H1 (cell line): ENCODE measurements around the gene ADAD2. TPM values are rescaled to one million over a fixed set of nuclear protein-coding genes. Genes with fewer than 3 reads are reported as not detected.

Experiments
- CTCF ChIA-PET: fragments of 300-600 bp; sonication (Branson Sonifier 250); formaldehyde crosslinking; loops from one replicate; lab custom pipeline; 2021; ENCODE audit not compliant: partially characterized antibody; lab: Charles Lee
- POLR2A ChIA-PET: fragments of 300-600 bp; sonication (Branson Sonifier 250); formaldehyde crosslinking; loops from one replicate; lab custom pipeline; 2021; ENCODE audit warnings: inconsistent platforms; ENCODE audit not compliant: partially characterized antibody; lab: Charles Lee
- DNase-seq, 2 experiments: peaks; one replicate each; pipeline versions ENCODE4 v3.0.0 to v3.0.0-alpha.2; 2010 to 2022; ENCODE audit warnings: low spot score in 2 of 2, low read depth in 1 of 2, mixed read lengths in 1 of 2
- FAIRE-seq: peaks from 2 replicates; lab custom pipeline; 2011; peaks lifted over from hg19 to GRCh38; lab: Jason Lieb, UNC
- H2AFZ ChIP-seq: 2 replicates; pipeline ENCODE4 v1.8.1; 2012; ENCODE audit warnings: low read length, inconsistent platforms
- H2AK5ac ChIP-seq: 2 replicates; pipeline ENCODE4 v1.6.1; 2013; ENCODE audit warnings: low read depth, low read length
- H2BK120ac ChIP-seq: replicated peaks from 2 replicates; pipeline ENCODE3; 2013; ENCODE audit warnings: low read depth, low read length, inconsistent platforms
- H2BK12ac ChIP-seq: 2 replicates; pipeline ENCODE4 v1.6.1; 2013; ENCODE audit warnings: low read depth, low read length
- H2BK15ac ChIP-seq: 2 replicates; pipeline ENCODE4 v1.6.1; 2013; ENCODE audit warnings: low read length
- H2BK20ac ChIP-seq: 2 replicates; pipeline ENCODE4 v1.6.1; 2013; ENCODE audit warnings: low read length
- H2BK5ac ChIP-seq: 2 replicates; pipeline ENCODE4 v1.6.1; 2013; ENCODE audit warnings: low read depth, low read length
- H3K14ac ChIP-seq: 2 replicates; pipeline ENCODE4 v1.6.1; 2013; ENCODE audit warnings: inconsistent platforms; ENCODE audit not compliant: insufficient read length
- H3K18ac ChIP-seq: 2 replicates; pipeline ENCODE4 v1.6.1; 2013; ENCODE audit warnings: low read length; ENCODE audit errors: extremely low read depth
- H3K23ac ChIP-seq: 2 replicates; pipeline ENCODE4 v1.6.1; 2013; ENCODE audit warnings: inconsistent platforms; ENCODE audit not compliant: insufficient read length
- H3K23me2 ChIP-seq: 2 replicates; pipeline ENCODE4 v1.6.1; 2013; ENCODE audit warnings: low read depth, low read length
- H3K27ac ChIP-seq: 2 replicates; pipeline ENCODE4 v1.6.1; 2011; ENCODE audit warnings: low read depth, low read length, inconsistent platforms
- H3K27me3 ChIP-seq, 4 experiments: replicated peaks in 1 of 4; 1 replicate in 1 of 4; 2 replicates in 3 of 4; pipeline versions ENCODE4 v1.6.1 to v1.8.1; 2011 to 2013; ENCODE audit warnings: low read length in 3 of 4, mild to moderate bottlenecking in 3 of 4, inconsistent platforms in 2 of 4, mixed read lengths in 2 of 4, moderate library complexity in 1 of 4; ENCODE audit not compliant: control insufficient read depth in 3 of 4, insufficient read depth in 3 of 4; ENCODE audit errors: extremely low read depth in 1 of 4
- H3K36me3 ChIP-seq, 4 experiments: 2 replicates each; pipeline versions ENCODE4 v1.6.1 to v1.8.1; 2011 to 2013; ENCODE audit warnings: mild to moderate bottlenecking in 4 of 4, low read length in 3 of 4, moderate library complexity in 2 of 4, control low read depth in 1 of 4, inconsistent platforms in 1 of 4; ENCODE audit not compliant: insufficient read depth in 4 of 4, control insufficient read depth in 2 of 4
- H3K4ac ChIP-seq: replicated peaks from 2 replicates; pipeline ENCODE3; 2013; ENCODE audit warnings: low read length, low read depth, mixed read lengths, inconsistent platforms; ENCODE audit not compliant: insufficient read length
- H3K4me1 ChIP-seq, 4 experiments: replicated peaks in 1 of 4; 1 replicate in 1 of 4; 2 replicates in 3 of 4; pipeline versions ENCODE4 v1.6.1 to v1.8.1; 2011 to 2013; ENCODE audit warnings: low read length in 3 of 4, inconsistent platforms in 2 of 4, mixed read lengths in 1 of 4; ENCODE audit not compliant: insufficient read depth in 4 of 4, control insufficient read depth in 3 of 4
- H3K4me2 ChIP-seq, 2 experiments: 2 replicates each; pipeline versions ENCODE4 v1.6.1 to v1.8.1; 2011 to 2013; ENCODE audit warnings: low read depth in 2 of 2, low read length in 2 of 2, control low read depth in 1 of 2, inconsistent platforms in 1 of 2, mild to moderate bottlenecking in 1 of 2; ENCODE audit not compliant: insufficient read depth in 1 of 2
- H3K4me3 ChIP-seq, 4 experiments: fragments of 200-600, 300-600 bp in 1 of 4; sonication (generic), shearing (Covaris generic), sonication (Bioruptor Twin) in 1 of 4; 2 replicates each; pipeline versions ENCODE4 v1.5.1 to v1.8.1; 2011 to 2016; ENCODE audit warnings: low read length in 4 of 4, low read depth in 3 of 4, control low read depth in 2 of 4, inconsistent platforms in 2 of 4, mild to moderate bottlenecking in 2 of 4, mixed read lengths in 1 of 4, moderate library complexity in 1 of 4; ENCODE audit not compliant: insufficient read depth in 2 of 4; ENCODE audit errors: extremely low read depth in 1 of 4
- H3K56ac ChIP-seq: replicated peaks from 2 replicates; pipeline ENCODE3; 2013; ENCODE audit warnings: low read depth, mild to moderate bottlenecking, mixed read lengths, low read length, inconsistent platforms; ENCODE audit not compliant: insufficient read length
- H3K79me1 ChIP-seq: 2 replicates; pipeline ENCODE4 v1.6.1; 2013; ENCODE audit warnings: low read depth, low read length, control low read depth
- H3K79me2 ChIP-seq, 2 experiments: 2 replicates each; pipeline versions ENCODE4 v1.6.1 to v1.8.1; 2012 to 2013; ENCODE audit warnings: low read length in 2 of 2, mild to moderate bottlenecking in 2 of 2, inconsistent platforms in 1 of 2; ENCODE audit not compliant: insufficient read depth in 2 of 2, control insufficient read depth in 1 of 2
- H3K9ac ChIP-seq, 4 experiments: replicated peaks in 1 of 4; 1 replicate in 1 of 4; 2 replicates in 3 of 4; pipeline versions ENCODE4 v1.6.1 to v1.8.1; 2011 to 2013; ENCODE audit warnings: low read depth in 3 of 4, low read length in 3 of 4, control low read depth in 2 of 4, mild to moderate bottlenecking in 2 of 4, moderate library complexity in 2 of 4, inconsistent platforms in 1 of 4; ENCODE audit errors: extremely low read depth in 1 of 4
- H3K9me3 ChIP-seq, 2 experiments: 2 replicates each; pipeline versions ENCODE4 v1.6.1 to v1.8.1; 2012 to 2013; ENCODE audit warnings: mild to moderate bottlenecking in 2 of 2, moderate library complexity in 2 of 2, control low read depth in 1 of 2, inconsistent platforms in 1 of 2, low read depth in 1 of 2, low read length in 1 of 2, mixed read lengths in 1 of 2; ENCODE audit not compliant: insufficient read depth in 2 of 2
- H4K20me1 ChIP-seq, 2 experiments: replicated peaks in 1 of 2; 2 replicates each; pipeline versions ENCODE3 to v1.8.1; 2011 to 2013; ENCODE audit warnings: inconsistent platforms in 2 of 2, low read length in 2 of 2, mild to moderate bottlenecking in 1 of 2; ENCODE audit not compliant: insufficient read depth in 2 of 2, control insufficient read depth in 1 of 2
- H4K5ac ChIP-seq: 2 replicates; pipeline ENCODE4 v1.6.1; 2013; ENCODE audit warnings: low read length, low read depth, mixed read lengths, inconsistent platforms; ENCODE audit not compliant: insufficient read length
- H4K8ac ChIP-seq: 2 replicates; pipeline ENCODE4 v1.8.0; 2013; ENCODE audit warnings: mild to moderate bottlenecking, moderate library complexity, low read length, inconsistent platforms; ENCODE audit not compliant: insufficient read depth; ENCODE audit errors: extremely low read depth
- H4K91ac ChIP-seq: replicated peaks from 2 replicates; pipeline ENCODE3; 2013; ENCODE audit warnings: low read length, mixed read lengths, inconsistent platforms; ENCODE audit not compliant: insufficient read length
- ASH2L ChIP-seq: fragments of 200-600, 300-600 bp; sonication (generic); IDR thresholded peaks from one replicate; pipeline ENCODE4 v1.7.1; 2017; ENCODE audit warnings: low read length
- ATF3 ChIP-seq: IDR thresholded peaks from 2 replicates; pipeline ENCODE4 v1.6.1; 2011; ENCODE audit warnings: low read depth, mild to moderate bottlenecking, low read length; ENCODE audit not compliant: insufficient read depth
- FOSL1 ChIP-seq: IDR thresholded peaks from 2 replicates; pipeline ENCODE4 v1.6.1; 2011; ENCODE audit warnings: mild to moderate bottlenecking, low read depth, low read length, moderate library complexity; ENCODE audit not compliant: insufficient read depth
- HDAC6 ChIP-seq: IDR thresholded peaks from one replicate; pipeline ENCODE4 v1.7.1; 2012; ENCODE audit warnings: low read depth, mild to moderate bottlenecking, inconsistent platforms, low read length, moderate library complexity
- KDM4A ChIP-seq: IDR thresholded peaks from one replicate; pipeline ENCODE4 v1.7.1; 2012; ENCODE audit warnings: low read depth, mild to moderate bottlenecking, moderate library complexity, low read length, inconsistent platforms; ENCODE audit not compliant: severe bottlenecking
- KDM5A ChIP-seq: fragments of 200-600 bp; IDR thresholded peaks from 2 replicates; pipeline ENCODE4 v1.7.1; 2012; ENCODE audit warnings: mild to moderate bottlenecking, low read length, inconsistent platforms, mixed read lengths
- NANOG ChIP-seq: IDR thresholded peaks from 2 replicates; pipeline ENCODE4 v1.6.1; 2011; ENCODE audit warnings: low read length, low read depth, mild to moderate bottlenecking, inconsistent platforms; ENCODE audit not compliant: insufficient read depth, poor library complexity, severe bottlenecking
- PHF8 ChIP-seq: fragments of 200-600 bp; sonication (generic); conservative IDR thresholded peaks from 2 replicates; pipeline ENCODE4 v1.7.1; 2012; ENCODE audit warnings: low read depth, mild to moderate bottlenecking, inconsistent platforms, low read length, moderate library complexity
- POLR2AphosphoS5 ChIP-seq: IDR thresholded peaks from 2 replicates; pipeline ENCODE4 v1.6.1; 2011; ENCODE audit warnings: low read depth, low read length
- RNF2 ChIP-seq: fragments of 200-900, 300-1000 bp; sonication (generic); IDR thresholded peaks from 2 replicates; pipeline ENCODE4 v1.7.1; 2016; ENCODE audit warnings: borderline replicate concordance, low read depth, mild to moderate bottlenecking, antibody characterized with exemption, low read length; ENCODE audit not compliant: poor library complexity, severe bottlenecking; ENCODE audit errors: missing control alignments
- SIX5 ChIP-seq: IDR thresholded peaks from 2 replicates; pipeline ENCODE4 v1.6.1; 2011; ENCODE audit warnings: mild to moderate bottlenecking, low read depth, low read length
- TAF1 ChIP-seq: IDR thresholded peaks from 2 replicates; pipeline ENCODE4 v1.6.1; 2011; ENCODE audit warnings: mild to moderate bottlenecking, low read depth, low read length
- TCF12 ChIP-seq: IDR thresholded peaks from 2 replicates; pipeline ENCODE4 v1.6.1; 2011; ENCODE audit warnings: low read depth, mild to moderate bottlenecking, low read length
- whole genome bisulfite sequencing, 2 experiments: shearing (Covaris generic) in 1 of 2; methylation state at CpG; one replicate each; pipeline versions ENCODE4 v1.1.6 to v1.1.7; 2013 to 2015; ENCODE audit warnings: low lambda C conversion rate in 2 of 2, mixed read lengths in 2 of 2, inconsistent platforms in 1 of 2, low coverage in 1 of 2, missing lambda C conversion rate in 1 of 2; ENCODE audit not compliant: insufficient replicate concordance in 2 of 2, insufficient coverage in 1 of 2, insufficient read length in 1 of 2; ENCODE audit errors: extremely low coverage in 1 of 2, missing lambda C conversion rate in 1 of 2; 5-methylcytosine and 5-hydroxymethylcytosine counted together
- polyA plus RNA-seq, 7 experiments: library from polyadenylated mRNA; depleted of rRNA in 3 of 7; stranded (reverse) in 5 of 7; unstranded in 2 of 7; fragments of >200 nt in 5 of 7; fragments of 200-250 nt in 2 of 7; gene quantifications; 1 replicate in 5 of 7; 2 replicates in 1 of 7; 4 replicates in 1 of 7; pipeline versions ENCODE4 v1.2.1 to v1.2.3, GENCODE V29; 2011 to 2013; ENCODE audit warnings: missing spikeins in 2 of 7, mixed read lengths in 2 of 7
- total RNA-seq: library from RNA; stranded (reverse); fragmentation: NEBNext Ultra II Directional; extraction: Animal tissue kit (Norgen Biotek cat#: 25700); gene quantifications from 2 replicates; pipeline ENCODE4 v1.2.1, GENCODE V29; 2021

ADAD2 gene
- total and polyA plus RNA-seq, 2 of the 8 experiments (the other 6 are each of a cell fraction or from before 2014, with no cell fraction given) = 1.2 to 1.3 TPM

GRCh38 chr16:84233748-84234147 is 42.8 kb downstream of the ADAD2 start:
- H4K8ac ChIP-seq = no peak overlapping the region
- H2BK5ac ChIP-seq = no peak overlapping the region
- no peaks in the 10 kb centered on the region for H4K20me1 ChIP-seq
- DNase-seq = no peak
- no peak overlapping the region for H4K91ac ChIP-seq
- H2BK15ac ChIP-seq = no peak overlapping the region
- H3K23ac ChIP-seq = no peak overlapping the region
- no peak overlapping the region for H4K5ac ChIP-seq
- no peak overlapping the region for H2AK5ac ChIP-seq
- H2AFZ ChIP-seq = no peak overlapping the region
- no peak overlapping the region for H3K27ac ChIP-seq
- no peak overlapping the region for H2BK120ac ChIP-seq
- no peak overlapping the region for H3K4me3 ChIP-seq
- no peak overlapping the region for H3K18ac ChIP-seq
- no peak overlapping the region for H3K9ac ChIP-seq
- no peak for FAIRE-seq
- H3K14ac ChIP-seq = no peak overlapping the region
- no peaks in the 10 kb centered on the region for H3K23me2 ChIP-seq
- H3K79me2 ChIP-seq = no peaks in the 10 kb centered on the region
- H3K9me3 ChIP-seq = no peaks in the 10 kb centered on the region
- H2BK20ac ChIP-seq = no peak overlapping the region
- no peak overlapping the region for H3K4ac ChIP-seq
- WGBS, 2 experiments = 97% methylated on average over 8 of the region's 9 CpGs; no CpG with 5 or more reads in 1 of the 2 experiments
- ChIA-PET CTCF (interaction anchor here (0.6 to 1.2 kb wide), 5 partner anchors 16 to 492 kb away, joined by 3 read pairs; no protein-coding TSS in a partner anchor), POLR2A (interaction anchor here (0.6 kb wide), 1 partner anchor 59 kb away, joined by 3 read pairs; no protein-coding TSS in a partner anchor)
- H3K56ac ChIP-seq = no peak overlapping the region
- H3K36me3 ChIP-seq = no peaks in the 10 kb centered on the region
- H2BK12ac ChIP-seq = no peak overlapping the region
- H3K27me3 ChIP-seq = no peaks in the 10 kb centered on the region
- H3K79me1 ChIP-seq = no peaks in the 10 kb centered on the region
- peaks cover 0 to under 1% (median 0%) of the 10 kb centered on the region in 4 experiments; a peak in 2 of 7 replicates for H3K4me1 ChIP-seq
- no peak overlapping the region for H3K4me2 ChIP-seq
- TF ChIP-seq KDM4A (no peak), NANOG (no peak), KDM5A (no peak), FOSL1 (no peak), ATF3 (no peak), RNF2 (no peak), POLR2AphosphoS5 (no peak), PHF8 (no peak), TAF1 (no peak), ASH2L (no peak), TCF12 (no peak), SIX5 (no peak), HDAC6 (no peak)
